Activated CD4-positive, alpha-beta T cell treated with anti-CD3 and anti-CD28 coated beads, Interleukin-2, amount 50 U/mL, for 1 hour (primary cell): ENCODE measurements around the gene OPRM1.
"Not testable (repeated sequence)": the region's sequence is repeated elsewhere in the genome, so short reads cannot be mapped to it uniquely, and the experiment has no call there.

ENCODE experiments used
- DNase-seq: peaks from one replicate; pipeline ENCODE4 v3.0.0-alpha.2; 2020

OPRM1 gene

GRCh38 chr6:154213782-154214181 lies 174.7 kb downstream of the OPRM1 start:
- DNase-seq, result no peak

GRCh38 chr6:154218301-154218700 lies 179.3 kb downstream of the OPRM1 start:
- no peak for DNase-seq

- no peak for DNase-seq
Measured at GRCh38 chr6:154218787-154219186, 179.7 kb downstream of the OPRM1 start.

- no peak for DNase-seq
Measured at GRCh38 chr6:154219250-154219649, 180.2 kb downstream of the OPRM1 start.

GRCh38 chr6:154222716-154223115 lies 183.7 kb downstream of the OPRM1 start:
- no peak for DNase-seq

- DNase-seq, result no peak
Measured at GRCh38 chr6:154223296-154223695, 184.3 kb downstream of the OPRM1 start.

GRCh38 chr6:154226461-154226860 lies 187.4 kb downstream of the OPRM1 start:
- DNase-seq, result no peak

GRCh38 chr6:154227862-154228520 lies 189.0 kb downstream of the OPRM1 start:
- no peak for DNase-seq

GRCh38 chr6:154228521-154228905 lies 189.5 kb downstream of the OPRM1 start:
- no peak for DNase-seq

- no peak for DNase-seq
Measured at GRCh38 chr6:154229786-154230185, 190.7 kb downstream of the OPRM1 start.

- DNase-seq, result no peak
Measured at GRCh38 chr6:154230393-154230792, 191.4 kb downstream of the OPRM1 start.

- DNase-seq, result no peak
Measured at GRCh38 chr6:154230910-154231595, 192.0 kb downstream of the OPRM1 start.

GRCh38 chr6:154232013-154232910 lies 193.2 kb downstream of the OPRM1 start:
- no peak for DNase-seq

- no peak for DNase-seq
Measured at GRCh38 chr6:154233383-154233782, 194.3 kb downstream of the OPRM1 start.

- no peak for DNase-seq
Measured at GRCh38 chr6:154234019-154234772, 195.2 kb downstream of the OPRM1 start.

GRCh38 chr6:154236646-154237301 lies 197.7 kb downstream of the OPRM1 start:
- DNase-seq, result no peak

- DNase-seq, result no peak
Measured at GRCh38 chr6:154238831-154239230, 199.8 kb downstream of the OPRM1 start.

GRCh38 chr6:154239392-154239791 lies 200.4 kb downstream of the OPRM1 start:
- DNase-seq, result no peak

GRCh38 chr6:154241061-154241460 lies 202.0 kb downstream of the OPRM1 start:
- not testable (repeated sequence) for DNase-seq

- no peak for DNase-seq
Measured at GRCh38 chr6:154241581-154241980, 202.5 kb downstream of the OPRM1 start.

GRCh38 chr6:154242617-154243357 lies 203.7 kb downstream of the OPRM1 start:
- DNase-seq, result no peak
